DMS79 treated with DMSO at 0.1 percent for 48 hours (cell line): ENCODE data around the gene EGFL6.

Source experiments
- DNase-seq: peaks from one replicate; lab custom pipeline; 2025; lab: John Stamatoyannopoulos, UW

EGFL6 gene

GRCh38 chrX:13569479-13570260, at the start of gene EGFL6:
Gene EGFL6, plus strand, starts transcription at chrX:13569601. Its CDS starts 261 bp downstream, at chrX:13569862.
- DNase-seq: no peak

GRCh38 chrX:13520351-13520750, 49.0 kb upstream of the EGFL6 start:
- no peak for DNase-seq

- DNase-seq: no peak
Measured at GRCh38 chrX:13520936-13521335, 48.5 kb upstream of the EGFL6 start.

GRCh38 chrX:13522811-13523210, 46.6 kb upstream of the EGFL6 start:
- no peak for DNase-seq

- no peak for DNase-seq
Measured at GRCh38 chrX:13533726-13534125, 35.7 kb upstream of the EGFL6 start.

GRCh38 chrX:13535376-13536165, 33.8 kb upstream of the EGFL6 start:
- DNase-seq: no peak

- DNase-seq: no peak
Measured at GRCh38 chrX:13536551-13536950, 32.9 kb upstream of the EGFL6 start.

GRCh38 chrX:13538414-13538813, 31.0 kb upstream of the EGFL6 start:
- no peak for DNase-seq

- DNase-seq: no peak
Measured at GRCh38 chrX:13540602-13541001, 28.8 kb upstream of the EGFL6 start.

GRCh38 chrX:13545726-13546125, 23.7 kb upstream of the EGFL6 start:
- DNase-seq: no peak

- no peak for DNase-seq
Measured at GRCh38 chrX:13547671-13548070, 21.7 kb upstream of the EGFL6 start.

GRCh38 chrX:13550346-13550745, 19.1 kb upstream of the EGFL6 start:
- DNase-seq: no peak

GRCh38 chrX:13551610-13552009, 17.8 kb upstream of the EGFL6 start:
- no peak for DNase-seq

- no peak for DNase-seq
Measured at GRCh38 chrX:13552892-13553291, 16.5 kb upstream of the EGFL6 start.

- DNase-seq: no peak
Measured at GRCh38 chrX:13565511-13565910, 3.9 kb upstream of the EGFL6 start.

- no peak for DNase-seq
Measured at GRCh38 chrX:13570261-13570605, 832 bp downstream of the EGFL6 start.

GRCh38 chrX:13571136-13571535, 1.7 kb downstream of the EGFL6 start:
- DNase-seq: no peak

- no peak for DNase-seq
Measured at GRCh38 chrX:13574600-13574999, 5.2 kb downstream of the EGFL6 start.

GRCh38 chrX:13579661-13580060, 10.3 kb downstream of the EGFL6 start:
- DNase-seq: no peak

- no peak for DNase-seq
Measured at GRCh38 chrX:13581554-13581953, 12.2 kb downstream of the EGFL6 start.

GRCh38 chrX:13587786-13588477, 18.5 kb downstream of the EGFL6 start:
- no peak for DNase-seq

GRCh38 chrX:13590207-13590606, 20.8 kb downstream of the EGFL6 start:
- no peak for DNase-seq

- DNase-seq: no peak
Measured at GRCh38 chrX:13590914-13591313, 21.5 kb downstream of the EGFL6 start.
